ENCODE measurements around the gene UNC80.
A peak's percentile ranks its signal among the peaks of the same experiment; 100 is the strongest.

UNC80 gene

DNA sequence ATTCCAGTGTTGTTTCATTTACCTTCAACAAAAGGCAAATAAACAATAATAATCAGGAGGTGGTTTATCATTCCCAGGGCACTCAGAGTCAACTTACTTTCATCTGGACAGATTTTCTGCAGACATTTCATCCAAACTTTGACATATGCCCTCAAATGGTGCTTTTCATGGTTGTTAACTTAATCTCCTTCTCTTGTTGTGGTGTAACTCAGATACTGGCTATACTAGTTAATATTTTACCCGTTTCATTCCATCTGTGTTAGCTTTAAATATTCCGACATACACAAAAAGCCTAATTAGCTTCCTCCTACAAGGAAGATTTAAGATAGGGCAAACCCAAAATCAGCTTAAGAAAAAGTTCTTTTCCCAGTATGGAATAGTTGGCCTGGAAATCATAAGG is 186.4 kb downstream of the UNC80 start:
- peaks cover 18% of the 10 kb centered on the region for H3K4me1 ChIP-seq (ENCODE audit: control insufficient read depth, insufficient read depth, low read length)
- no peaks in the 10 kb centered on the region for H3K27me3 ChIP-seq (ENCODE audit: control insufficient read depth, insufficient read depth, low read length, poor library complexity, severe bottlenecking)
- no peaks in the 10 kb centered on the region for H3K9me3 ChIP-seq (ENCODE audit: control insufficient read depth, low read length)
- 96 to 100% methylated on average over 2 of the region's 2 CpGs for WGBS, 2 experiments
- no peak overlapping the region for H3K27ac ChIP-seq (ENCODE audit: insufficient read depth, low read depth, low read length, poor library complexity, severe bottlenecking)
- H3K4me3 ChIP-seq (ENCODE audit: insufficient read depth, low read depth, low read length), result no peak overlapping the region
- H3K36me3 ChIP-seq (ENCODE audit: control insufficient read depth, insufficient read depth, low read length), result no peaks in the 10 kb centered on the region

DNA sequence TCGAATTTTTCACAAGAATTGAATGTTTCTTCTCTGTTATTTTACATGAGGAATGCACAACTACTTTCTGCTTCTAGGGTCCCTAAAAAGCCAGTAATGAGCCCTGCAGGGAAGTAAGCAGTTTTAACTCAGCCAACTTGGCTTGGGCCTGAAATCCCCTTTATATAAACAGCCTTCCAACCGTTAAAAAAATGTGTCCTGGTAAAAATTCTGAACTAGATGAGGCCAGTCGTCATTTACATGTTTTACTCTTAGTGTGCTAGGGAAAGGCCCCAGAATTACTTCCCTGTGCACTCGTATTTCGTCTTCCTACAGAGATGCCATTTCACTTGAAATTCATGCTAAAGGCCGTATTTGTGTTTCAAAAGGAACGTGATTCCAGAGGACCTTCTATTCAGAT is 188.4 kb downstream of the UNC80 start:
- WGBS, 2 experiments, result 13 to 15% methylated on average over 7 of the region's 7 CpGs

GRCh38 chr2:209960676-209961630 is 189.3 kb downstream of the UNC80 start:
- WGBS, 2 experiments, result 0% methylated on average over 2 of the region's 4 CpGs
- Histone ChIP-seq H3K36me3 (ENCODE audit: control insufficient read depth, insufficient read depth, low read length) (no peaks in the 10 kb centered on the region), H3K27me3 (ENCODE audit: control insufficient read depth, insufficient read depth, low read length, poor library complexity, severe bottlenecking) (no peaks in the 10 kb centered on the region), H3K9me3 (ENCODE audit: control insufficient read depth, low read length) (no peaks in the 10 kb centered on the region), H3K4me3 (ENCODE audit: insufficient read depth, low read depth, low read length) (no peak overlapping the region), H3K4me1 (ENCODE audit: control insufficient read depth, insufficient read depth, low read length) (peaks cover 18% of the 10 kb centered on the region), H3K27ac (ENCODE audit: insufficient read depth, low read depth, low read length, poor library complexity, severe bottlenecking) (peak overlapping the region; percentile 84)

More for the DNA sequence above, 188.4 kb downstream of the UNC80 start:
- no peaks in the 10 kb centered on the region for H3K36me3 ChIP-seq (ENCODE audit: control insufficient read depth, insufficient read depth, low read length)
- H3K9me3 ChIP-seq (ENCODE audit: control insufficient read depth, low read length), result no peaks in the 10 kb centered on the region
- H3K4me3 ChIP-seq (ENCODE audit: insufficient read depth, low read depth, low read length), result no peak overlapping the region
- peak overlapping the region; percentile 84 for H3K27ac ChIP-seq (ENCODE audit: insufficient read depth, low read depth, low read length, poor library complexity, severe bottlenecking)
- H3K27me3 ChIP-seq (ENCODE audit: control insufficient read depth, insufficient read depth, low read length, poor library complexity, severe bottlenecking), result no peaks in the 10 kb centered on the region
- H3K4me1 ChIP-seq (ENCODE audit: control insufficient read depth, insufficient read depth, low read length), result peaks cover 18% of the 10 kb centered on the region

GRCh38 chr2:209965723-209966122 is 194.1 kb downstream of the UNC80 start:
- Histone ChIP-seq H3K4me1 (ENCODE audit: control insufficient read depth, insufficient read depth, low read length) (peaks cover 4% of the 10 kb centered on the region), H3K27me3 (ENCODE audit: control insufficient read depth, insufficient read depth, low read length, poor library complexity, severe bottlenecking) (no peaks in the 10 kb centered on the region), H3K4me3 (ENCODE audit: insufficient read depth, low read depth, low read length) (no peak overlapping the region), H3K27ac (ENCODE audit: insufficient read depth, low read depth, low read length, poor library complexity, severe bottlenecking) (no peak overlapping the region), H3K36me3 (ENCODE audit: control insufficient read depth, insufficient read depth, low read length) (no peaks in the 10 kb centered on the region), H3K9me3 (ENCODE audit: control insufficient read depth, low read length) (no peaks in the 10 kb centered on the region)
- WGBS, 2 experiments, result 86 to 95% methylated on average over 1 to 2 of the region's 2 CpGs

GRCh38 chr2:209969692-209970091 is 198.1 kb downstream of the UNC80 start:
- Histone ChIP-seq H3K27me3 (ENCODE audit: control insufficient read depth, insufficient read depth, low read length, poor library complexity, severe bottlenecking) (no peaks in the 10 kb centered on the region), H3K9me3 (ENCODE audit: control insufficient read depth, low read length) (no peaks in the 10 kb centered on the region), H3K36me3 (ENCODE audit: control insufficient read depth, insufficient read depth, low read length) (no peaks in the 10 kb centered on the region), H3K4me1 (ENCODE audit: control insufficient read depth, insufficient read depth, low read length) (no peaks in the 10 kb centered on the region), H3K4me3 (ENCODE audit: insufficient read depth, low read depth, low read length) (no peak overlapping the region), H3K27ac (ENCODE audit: insufficient read depth, low read depth, low read length, poor library complexity, severe bottlenecking) (no peak overlapping the region)
- WGBS, 2 experiments, result 94 to 97% methylated on average over 4 of the region's 4 CpGs

GRCh38 chr2:209970271-209970670 is 198.6 kb downstream of the UNC80 start:
- Histone ChIP-seq H3K4me3 (ENCODE audit: insufficient read depth, low read depth, low read length) (no peak overlapping the region), H3K4me1 (ENCODE audit: control insufficient read depth, insufficient read depth, low read length) (no peaks in the 10 kb centered on the region), H3K9me3 (ENCODE audit: control insufficient read depth, low read length) (no peaks in the 10 kb centered on the region), H3K27ac (ENCODE audit: insufficient read depth, low read depth, low read length, poor library complexity, severe bottlenecking) (no peak overlapping the region), H3K36me3 (ENCODE audit: control insufficient read depth, insufficient read depth, low read length) (no peaks in the 10 kb centered on the region), H3K27me3 (ENCODE audit: control insufficient read depth, insufficient read depth, low read length, poor library complexity, severe bottlenecking) (no peaks in the 10 kb centered on the region)
- WGBS, 2 experiments, result 91 to 97% methylated on average over 2 of the region's 2 CpGs

DNA sequence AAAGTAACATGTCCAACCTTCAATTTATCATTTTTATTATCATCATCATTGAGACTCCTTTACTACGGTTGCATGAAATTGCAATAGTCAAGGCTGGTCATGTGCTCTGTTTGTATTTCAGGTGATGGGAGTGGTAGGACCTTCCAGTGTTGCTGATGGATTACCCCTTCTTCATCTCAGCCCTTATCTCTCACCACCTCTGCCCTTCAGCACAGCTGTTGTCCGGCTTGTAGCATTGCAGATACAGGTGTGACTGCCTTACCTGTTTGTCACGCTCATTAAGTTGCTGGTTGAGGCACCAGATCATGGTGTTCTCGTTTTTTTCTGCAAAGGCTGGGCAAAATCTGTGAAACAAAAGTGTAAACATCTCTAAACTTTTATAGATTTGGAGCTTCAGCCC is 199.1 kb downstream of the UNC80 start:
- Histone ChIP-seq H3K36me3 (ENCODE audit: control insufficient read depth, insufficient read depth, low read length) (no peaks in the 10 kb centered on the region), H3K27me3 (ENCODE audit: control insufficient read depth, insufficient read depth, low read length, poor library complexity, severe bottlenecking) (no peaks in the 10 kb centered on the region), H3K9me3 (ENCODE audit: control insufficient read depth, low read length) (no peaks in the 10 kb centered on the region), H3K27ac (ENCODE audit: insufficient read depth, low read depth, low read length, poor library complexity, severe bottlenecking) (no peak overlapping the region), H3K4me1 (ENCODE audit: control insufficient read depth, insufficient read depth, low read length) (no peaks in the 10 kb centered on the region), H3K4me3 (ENCODE audit: insufficient read depth, low read depth, low read length) (no peak overlapping the region)
- WGBS, 2 experiments, result 87 to 91% methylated on average over 3 to 4 of the region's 4 CpGs

DNA sequence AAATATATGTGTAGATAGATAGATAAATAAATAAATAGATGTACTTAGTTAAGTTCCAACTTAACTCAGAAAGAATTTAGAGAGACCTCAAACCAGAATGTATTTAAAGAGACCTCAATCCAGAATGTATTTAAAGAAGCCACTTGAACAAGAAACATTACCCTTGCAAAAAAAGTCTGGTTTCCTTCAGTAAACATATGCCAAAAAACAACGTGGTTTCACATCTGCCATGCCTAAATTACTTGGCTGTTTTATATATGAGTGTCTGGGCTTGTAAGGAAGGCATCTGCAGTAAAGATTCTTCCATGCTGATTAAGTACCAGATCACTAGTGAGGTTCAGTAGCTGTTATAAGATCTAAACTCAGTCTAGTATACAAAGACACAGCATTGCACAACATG is 201.7 kb downstream of the UNC80 start:
- H3K4me1 ChIP-seq (ENCODE audit: control insufficient read depth, insufficient read depth, low read length), result no peaks in the 10 kb centered on the region
- H3K36me3 ChIP-seq (ENCODE audit: control insufficient read depth, insufficient read depth, low read length), result no peaks in the 10 kb centered on the region
- no peaks in the 10 kb centered on the region for H3K27me3 ChIP-seq (ENCODE audit: control insufficient read depth, insufficient read depth, low read length, poor library complexity, severe bottlenecking)
- H3K9me3 ChIP-seq (ENCODE audit: control insufficient read depth, low read length), result no peaks in the 10 kb centered on the region
- H3K4me3 ChIP-seq (ENCODE audit: insufficient read depth, low read depth, low read length), result no peak overlapping the region
- 86% methylated on average over 1 of the region's 1 CpG; no CpG with 5 or more reads in 1 of the 2 experiments for WGBS, 2 experiments
- H3K27ac ChIP-seq (ENCODE audit: insufficient read depth, low read depth, low read length, poor library complexity, severe bottlenecking), result no peak overlapping the region

GRCh38 chr2:209974576-209974975 is 202.9 kb downstream of the UNC80 start:
- Histone ChIP-seq H3K4me1 (ENCODE audit: control insufficient read depth, insufficient read depth, low read length) (no peaks in the 10 kb centered on the region), H3K9me3 (ENCODE audit: control insufficient read depth, low read length) (no peaks in the 10 kb centered on the region), H3K36me3 (ENCODE audit: control insufficient read depth, insufficient read depth, low read length) (no peaks in the 10 kb centered on the region), H3K27ac (ENCODE audit: insufficient read depth, low read depth, low read length, poor library complexity, severe bottlenecking) (no peak overlapping the region), H3K27me3 (ENCODE audit: control insufficient read depth, insufficient read depth, low read length, poor library complexity, severe bottlenecking) (no peaks in the 10 kb centered on the region), H3K4me3 (ENCODE audit: insufficient read depth, low read depth, low read length) (no peak overlapping the region)
- 84 to 95% methylated on average over 1 of the region's 1 CpG for WGBS, 2 experiments

DNA sequence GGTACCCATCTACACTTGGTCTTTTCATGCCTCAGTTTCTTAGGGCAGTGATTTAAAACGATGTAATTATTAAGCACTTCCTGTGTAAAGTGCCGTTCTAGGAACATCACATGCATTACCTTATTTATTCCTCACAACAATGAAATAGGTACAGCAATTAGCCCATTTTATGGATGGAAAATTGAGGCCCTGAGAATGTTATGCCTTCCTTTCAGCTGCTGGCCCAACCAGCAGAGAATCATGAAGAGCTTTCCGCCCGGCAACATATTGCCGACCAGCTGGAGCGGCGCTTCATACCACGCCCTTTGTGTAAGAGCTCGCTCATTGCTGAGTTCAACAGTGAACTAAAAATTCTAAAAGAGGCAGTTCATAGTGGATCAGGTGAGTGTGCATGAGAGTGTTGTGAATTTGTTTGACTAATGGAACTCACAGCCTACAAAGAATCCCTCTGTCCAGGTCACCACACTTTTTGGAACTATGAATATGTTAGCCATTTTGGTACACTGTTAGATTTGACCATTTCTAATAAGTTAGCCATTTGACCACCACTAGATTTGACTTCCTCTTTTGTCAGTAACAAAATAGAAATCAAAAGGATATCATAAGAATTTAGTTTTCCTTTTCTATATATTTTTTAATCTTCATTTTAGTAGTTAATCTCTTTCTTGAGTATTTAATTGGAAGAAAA is 205.2 kb downstream of the UNC80 start:
- H3K27ac ChIP-seq (ENCODE audit: insufficient read depth, low read depth, low read length, poor library complexity, severe bottlenecking), result no peak overlapping the region
- WGBS, 2 experiments, result 95 to 97% methylated on average over 9 of the region's 9 CpGs
- no peaks in the 10 kb centered on the region for H3K36me3 ChIP-seq (ENCODE audit: control insufficient read depth, insufficient read depth, low read length)
- no peaks in the 10 kb centered on the region for H3K27me3 ChIP-seq (ENCODE audit: control insufficient read depth, insufficient read depth, low read length, poor library complexity, severe bottlenecking)
- H3K4me1 ChIP-seq (ENCODE audit: control insufficient read depth, insufficient read depth, low read length), result no peaks in the 10 kb centered on the region
- no peak overlapping the region for H3K4me3 ChIP-seq (ENCODE audit: insufficient read depth, low read depth, low read length)
- no peaks in the 10 kb centered on the region for H3K9me3 ChIP-seq (ENCODE audit: control insufficient read depth, low read length)

Measured in ectodermal cell (in vitro differentiated cells).